Measurements from ENCODE around the gene DOK4.

DOK4 gene

GRCh38 chr16:57527610-57528360 lies 41.5 kb upstream of the DOK4 start:
- Histone ChIP-seq H3K9ac (ENCODE audit: insufficient read length, low read depth) (peak overlapping the region; percentile 58), H3K27me3 (ENCODE audit: insufficient read depth, insufficient read length) (no peaks in the 10 kb centered on the region), H3K4me1 (ENCODE audit: insufficient read depth, insufficient read length) (peaks cover 38% of the 10 kb centered on the region), H3K9me3 (ENCODE audit: insufficient read depth, low read length) (no peaks in the 10 kb centered on the region), H3K36me3 (ENCODE audit: insufficient read depth, insufficient read length, low read length) (peaks cover 9% of the 10 kb centered on the region), H3K4me3 (ENCODE audit: insufficient read length, low read depth) (peak overlapping the region; percentile 64)
- DNase-seq (ENCODE audit: low read depth, low spot score), result no peak
- TF ChIP-seq YY1 (IDR thresholded peaks at IDR 0.05; ENCODE audit: insufficient read depth, insufficient read length) (no peak), ZNF274 (IDR thresholded peaks at IDR 0.05; ENCODE audit: low read depth, low read length) (no peak), SUZ12 (IDR thresholded peaks at IDR 0.05; ENCODE audit: extremely low read depth, insufficient read depth, insufficient read length) (no peak)

DNA sequence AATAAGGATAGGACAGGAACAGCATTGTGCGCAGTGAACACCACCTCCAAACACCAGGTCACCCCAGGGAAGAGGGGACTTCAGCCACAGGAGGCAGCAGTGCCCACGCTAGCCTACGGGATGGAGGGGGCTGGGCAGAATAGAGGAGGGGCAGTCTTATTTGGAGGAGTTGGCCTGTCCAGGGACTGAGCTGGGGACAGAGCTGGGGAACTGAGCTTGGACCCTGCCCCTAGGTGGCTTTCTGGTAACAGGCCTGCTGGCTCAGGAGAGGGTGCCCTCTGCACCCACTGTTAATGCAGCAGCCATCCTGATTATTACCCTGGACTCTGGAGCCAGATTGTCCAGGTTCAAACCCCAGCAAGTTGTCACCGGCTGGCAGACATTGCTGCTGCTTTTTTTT lies 40.7 kb upstream of the DOK4 start:
- Histone ChIP-seq H3K27me3 (ENCODE audit: insufficient read depth, insufficient read length) (no peaks in the 10 kb centered on the region), H3K36me3 (ENCODE audit: insufficient read depth, insufficient read length, low read length) (peaks cover 3% of the 10 kb centered on the region), H3K4me3 (ENCODE audit: insufficient read length, low read depth) (no peak overlapping the region), H3K9ac (ENCODE audit: insufficient read length, low read depth) (peak overlapping the region; percentile 0), H3K9me3 (ENCODE audit: insufficient read depth, low read length) (no peaks in the 10 kb centered on the region), H3K4me1 (ENCODE audit: insufficient read depth, insufficient read length) (peaks cover 33% of the 10 kb centered on the region)
- no peak for TF ChIP-seq SUZ12 (IDR thresholded peaks at IDR 0.05; ENCODE audit: extremely low read depth, insufficient read depth, insufficient read length)
- no peak for TF ChIP-seq YY1 (IDR thresholded peaks at IDR 0.05; ENCODE audit: insufficient read depth, insufficient read length)
- TF ChIP-seq ZNF274 (IDR thresholded peaks at IDR 0.05; ENCODE audit: low read depth, low read length), result no peak
- no peak for DNase-seq (ENCODE audit: low read depth, low spot score)

GRCh38 chr16:57526498-57526897 lies 40.2 kb upstream of the DOK4 start:
- no peak for DNase-seq (ENCODE audit: low read depth, low spot score)
- H3K4me1 ChIP-seq (ENCODE audit: insufficient read depth, insufficient read length), result peaks cover 27% of the 10 kb centered on the region
- H3K4me3 ChIP-seq (ENCODE audit: insufficient read length, low read depth), result no peak overlapping the region
- H3K36me3 ChIP-seq (ENCODE audit: insufficient read depth, insufficient read length, low read length), result peaks cover 3% of the 10 kb centered on the region
- no peaks in the 10 kb centered on the region for H3K27me3 ChIP-seq (ENCODE audit: insufficient read depth, insufficient read length)
- H3K9me3 ChIP-seq (ENCODE audit: insufficient read depth, low read length), result no peaks in the 10 kb centered on the region
- TF ChIP-seq ZNF274 (IDR thresholded peaks at IDR 0.05; ENCODE audit: low read depth, low read length) (no peak), YY1 (IDR thresholded peaks at IDR 0.05; ENCODE audit: insufficient read depth, insufficient read length) (no peak), SUZ12 (IDR thresholded peaks at IDR 0.05; ENCODE audit: extremely low read depth, insufficient read depth, insufficient read length) (no peak)
- no peak overlapping the region for H3K9ac ChIP-seq (ENCODE audit: insufficient read length, low read depth)

DNA sequence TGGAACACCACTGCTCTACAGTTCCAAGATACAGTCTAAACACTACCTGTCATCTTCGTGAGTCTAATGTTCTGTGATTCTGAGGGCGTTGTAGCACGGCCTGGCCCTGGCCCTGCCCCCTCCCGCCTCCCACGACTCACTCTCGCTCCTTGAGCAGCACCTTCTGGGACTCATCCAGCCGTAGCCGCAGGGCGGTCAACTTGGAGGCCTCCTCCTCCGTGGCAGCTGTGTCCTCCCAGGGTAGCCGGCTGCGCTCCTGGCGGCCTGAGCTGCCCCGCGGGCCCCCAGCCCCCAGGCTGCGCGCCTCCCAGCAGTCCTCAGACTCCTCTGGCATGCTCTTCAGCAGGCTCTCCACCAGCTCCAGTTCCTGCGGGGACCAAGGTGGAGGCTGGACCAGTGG lies 39.5 kb upstream of the DOK4 start:
- no peaks in the 10 kb centered on the region for H3K27me3 ChIP-seq (ENCODE audit: insufficient read depth, insufficient read length)
- H3K4me3 ChIP-seq (ENCODE audit: insufficient read length, low read depth), result no peak overlapping the region
- H3K9me3 ChIP-seq (ENCODE audit: insufficient read depth, low read length), result no peaks in the 10 kb centered on the region
- no peak for TF ChIP-seq YY1 (IDR thresholded peaks at IDR 0.05; ENCODE audit: insufficient read depth, insufficient read length)
- no peak for TF ChIP-seq SUZ12 (IDR thresholded peaks at IDR 0.05; ENCODE audit: extremely low read depth, insufficient read depth, insufficient read length)
- TF ChIP-seq ZNF274 (IDR thresholded peaks at IDR 0.05; ENCODE audit: low read depth, low read length), result no peak
- no peak for DNase-seq (ENCODE audit: low read depth, low spot score)
- peak overlapping the region; percentile 34 for H3K9ac ChIP-seq (ENCODE audit: insufficient read length, low read depth)
- H3K4me1 ChIP-seq (ENCODE audit: insufficient read depth, insufficient read length), result peaks cover 21% of the 10 kb centered on the region
- peaks cover 7% of the 10 kb centered on the region for H3K36me3 ChIP-seq (ENCODE audit: insufficient read depth, insufficient read length, low read length)

DNA sequence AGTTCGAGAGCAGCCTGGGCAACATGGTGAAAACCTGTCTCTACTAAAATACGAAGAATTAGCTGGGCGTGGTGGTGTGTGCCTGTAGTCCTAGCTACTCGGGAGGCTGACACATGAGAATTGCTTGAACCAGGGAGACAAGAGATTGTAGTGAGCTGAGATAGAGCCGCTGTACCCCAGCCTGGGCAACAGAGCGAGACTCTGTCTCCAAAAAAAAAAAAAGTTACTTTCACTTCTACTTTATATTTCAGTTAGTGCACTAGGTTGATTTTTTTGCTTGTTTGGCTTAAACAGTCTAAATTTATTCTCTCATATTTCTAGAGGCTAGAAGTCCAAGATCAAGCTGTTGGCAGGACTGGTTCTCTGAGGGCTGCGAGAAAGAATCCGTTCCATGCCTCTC lies 36.7 kb upstream of the DOK4 start:
- TF ChIP-seq YY1 (IDR thresholded peaks at IDR 0.05; ENCODE audit: insufficient read depth, insufficient read length) (no peak), ZNF274 (IDR thresholded peaks at IDR 0.05; ENCODE audit: low read depth, low read length) (no peak), SUZ12 (IDR thresholded peaks at IDR 0.05; ENCODE audit: extremely low read depth, insufficient read depth, insufficient read length) (no peak)

DNA sequence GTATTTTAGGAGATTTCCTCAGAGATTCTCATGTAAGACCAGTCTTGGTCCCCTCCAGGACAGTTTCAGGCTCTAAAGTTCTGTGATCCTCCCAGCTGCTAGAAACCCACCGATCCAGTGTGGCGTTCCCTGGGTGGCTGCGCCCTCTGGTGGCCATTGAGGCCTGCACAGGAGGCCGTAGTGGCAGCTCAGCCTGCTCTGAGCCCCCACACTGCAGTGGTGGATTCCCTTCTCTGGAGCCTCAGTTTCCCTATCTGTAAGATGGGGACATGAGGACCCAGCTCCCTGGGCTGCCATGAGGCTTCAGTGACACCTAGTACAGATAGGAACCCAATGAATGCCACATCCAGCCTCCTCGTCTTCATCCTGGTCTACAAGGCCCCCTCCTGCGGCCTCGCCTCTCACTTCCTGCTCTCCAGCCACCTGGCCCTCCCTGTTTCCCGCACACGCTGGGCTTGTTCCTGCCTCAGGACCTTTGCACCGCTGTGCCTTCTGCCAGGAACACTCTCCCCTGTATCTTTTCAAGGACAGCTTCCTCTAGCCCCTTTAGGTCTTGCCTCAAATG lies 33.6 kb upstream of the DOK4 start:
- Histone ChIP-seq H3K9ac (ENCODE audit: insufficient read length, low read depth) (no peak overlapping the region), H3K4me1 (ENCODE audit: insufficient read depth, insufficient read length) (peaks cover 1% of the 10 kb centered on the region), H3K4me3 (ENCODE audit: insufficient read length, low read depth) (no peak overlapping the region), H3K9me3 (ENCODE audit: insufficient read depth, low read length) (no peaks in the 10 kb centered on the region), H3K36me3 (ENCODE audit: insufficient read depth, insufficient read length, low read length) (peaks cover 47% of the 10 kb centered on the region), H3K27me3 (ENCODE audit: insufficient read depth, insufficient read length) (no peaks in the 10 kb centered on the region)
- TF ChIP-seq ZNF274 (IDR thresholded peaks at IDR 0.05; ENCODE audit: low read depth, low read length) (no peak), SUZ12 (IDR thresholded peaks at IDR 0.05; ENCODE audit: extremely low read depth, insufficient read depth, insufficient read length) (no peak), YY1 (IDR thresholded peaks at IDR 0.05; ENCODE audit: insufficient read depth, insufficient read length) (no peak)
- DNase-seq (ENCODE audit: low read depth, low spot score), result no peak

More for the DNA sequence above, 36.7 kb upstream of the DOK4 start:
- no peaks in the 10 kb centered on the region for H3K27me3 ChIP-seq (ENCODE audit: insufficient read depth, insufficient read length)
- H3K9me3 ChIP-seq (ENCODE audit: insufficient read depth, low read length), result no peaks in the 10 kb centered on the region
- no peak for DNase-seq (ENCODE audit: low read depth, low spot score)
- peaks cover 23% of the 10 kb centered on the region for H3K36me3 ChIP-seq (ENCODE audit: insufficient read depth, insufficient read length, low read length)
- H3K9ac ChIP-seq (ENCODE audit: insufficient read length, low read depth), result no peak overlapping the region
- peaks cover 14% of the 10 kb centered on the region for H3K4me1 ChIP-seq (ENCODE audit: insufficient read depth, insufficient read length)
- no peak overlapping the region for H3K4me3 ChIP-seq (ENCODE audit: insufficient read length, low read depth)

GRCh38 chr16:57518922-57519321 lies 32.6 kb upstream of the DOK4 start:
- H3K4me1 ChIP-seq (ENCODE audit: insufficient read depth, insufficient read length), result peaks cover 1% of the 10 kb centered on the region
- DNase-seq (ENCODE audit: low read depth, low spot score), result no peak
- no peak overlapping the region for H3K4me3 ChIP-seq (ENCODE audit: insufficient read length, low read depth)
- no peaks in the 10 kb centered on the region for H3K27me3 ChIP-seq (ENCODE audit: insufficient read depth, insufficient read length)
- H3K36me3 ChIP-seq (ENCODE audit: insufficient read depth, insufficient read length, low read length), result peaks cover 49% of the 10 kb centered on the region
- no peak for TF ChIP-seq YY1 (IDR thresholded peaks at IDR 0.05; ENCODE audit: insufficient read depth, insufficient read length)
- TF ChIP-seq SUZ12 (IDR thresholded peaks at IDR 0.05; ENCODE audit: extremely low read depth, insufficient read depth, insufficient read length), result no peak
- TF ChIP-seq ZNF274 (IDR thresholded peaks at IDR 0.05; ENCODE audit: low read depth, low read length), result no peak
- H3K9ac ChIP-seq (ENCODE audit: insufficient read length, low read depth), result no peak overlapping the region
- H3K9me3 ChIP-seq (ENCODE audit: insufficient read depth, low read length), result no peaks in the 10 kb centered on the region

Data from NT2/D1 (cell line).